Stimulated activated naive B cell treated with anti-CD40 and anti-IgM and Interleukin-4, amounts not matched to agents 10 μg/mL and 1 μg/mL and 100 μg/mL, for 72 hours (primary cell): Measurements from ENCODE around the gene ZNF652.

ENCODE experiments used
- ATAC-seq, 2 donors: fragments of 150-1000 bp; cut with Tn5 transposase; replicated peaks; 2 replicates each; pipeline ENCODE4 v1.10.0; 2021; ENCODE audit warnings: moderate library complexity in 1 of 2
- DNase-seq: peaks from one replicate; pipeline ENCODE4 v3.0.0; 2021
- H3K27ac Mint-ChIP-seq: one replicate; pipeline ENCODE4 v1.8.0; 2022; ENCODE audit warnings: mild to moderate bottlenecking, mixed read lengths
- H3K27me3 Mint-ChIP-seq, 2 donors: one replicate each; pipeline ENCODE4 v1.8.0; 2022; ENCODE audit warnings: mixed read lengths in 2 of 2
- H3K36me3 Mint-ChIP-seq, 2 donors: one replicate each; pipeline ENCODE4 v1.8.0; 2022; ENCODE audit warnings: mixed read lengths in 2 of 2, mild to moderate bottlenecking in 1 of 2
- H3K4me1 Mint-ChIP-seq, 2 donors: one replicate each; pipeline ENCODE4 v1.8.0; 2022; ENCODE audit warnings: mixed read lengths in 2 of 2, mild to moderate bottlenecking in 1 of 2
- H3K4me3 Mint-ChIP-seq, 2 donors: one replicate each; pipeline ENCODE4 v1.8.0; 2022; ENCODE audit warnings: mild to moderate bottlenecking in 2 of 2, mixed read lengths in 2 of 2, moderate library complexity in 1 of 2
- H3K9me3 Mint-ChIP-seq, 2 donors: one replicate each; pipeline ENCODE4 v1.8.0; 2022; ENCODE audit warnings: mixed read lengths in 2 of 2, mild to moderate bottlenecking in 1 of 2

The ZNF652 gene

DNA sequence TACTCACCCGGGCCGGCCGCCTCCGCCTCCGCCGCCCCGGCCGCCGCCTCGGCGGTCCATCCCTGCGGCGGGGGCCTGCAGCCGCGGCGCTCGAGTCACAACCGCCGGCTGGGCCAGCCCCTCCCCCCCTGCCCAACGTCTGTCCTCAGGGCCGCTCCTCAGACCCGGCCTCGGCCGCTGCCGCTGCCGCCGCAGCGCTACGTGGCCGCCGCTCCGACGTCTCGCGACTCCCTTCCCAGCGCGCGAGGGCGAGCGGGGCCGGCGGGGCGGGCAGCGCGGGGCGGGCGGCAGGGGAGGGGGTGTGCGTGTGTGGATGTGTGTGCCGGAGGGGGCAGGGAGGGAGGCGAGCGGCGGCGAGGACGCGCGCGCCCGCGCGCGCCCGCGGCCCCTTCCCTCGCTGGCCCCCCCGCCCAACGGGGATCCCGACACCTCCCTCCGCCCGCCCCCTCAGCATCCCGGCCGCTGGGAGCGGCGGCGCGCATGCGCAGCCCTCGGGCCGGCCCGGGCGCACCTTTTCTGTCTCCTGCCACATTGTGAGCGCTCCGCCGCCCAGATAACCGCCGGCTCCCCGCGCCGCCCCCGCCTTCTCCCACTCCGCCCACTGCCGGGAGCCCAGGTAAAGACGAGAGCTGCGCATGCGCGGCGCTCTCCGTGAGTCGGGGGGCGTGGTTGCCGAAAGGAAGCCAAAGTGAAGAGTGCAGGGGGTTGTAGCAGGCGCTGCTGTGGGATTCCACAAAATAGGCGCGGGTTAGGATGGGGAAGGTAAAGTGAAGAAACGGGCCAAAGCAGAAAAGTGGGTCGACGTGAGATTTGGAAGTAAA lies at the start of gene ZNF652:
Gene ZNF652, minus strand, starts transcription at position 349 of the 821 bp plus-strand sequence. CDS start 44,525 bp downstream, outside the sequence.
- Mint-ChIP-seq H3K4me1 (peaks cover 36 to 57% of the 10 kb centered on the region in 2 donors), H3K9me3 (no peaks in the 10 kb centered on the region), H3K4me3 (peak within 1 kb of the TSS; percentile 84 to 90), H3K27me3 (no peaks in the 10 kb centered on the region), H3K27ac (peak within 1 kb of the TSS; percentile 91), H3K36me3 (peaks cover 0 to 9% of the 10 kb centered on the region in 2 donors)
- ATAC-seq (peak; percentile 63 to 66), DNase-seq (peak; percentile 87)

DNA sequence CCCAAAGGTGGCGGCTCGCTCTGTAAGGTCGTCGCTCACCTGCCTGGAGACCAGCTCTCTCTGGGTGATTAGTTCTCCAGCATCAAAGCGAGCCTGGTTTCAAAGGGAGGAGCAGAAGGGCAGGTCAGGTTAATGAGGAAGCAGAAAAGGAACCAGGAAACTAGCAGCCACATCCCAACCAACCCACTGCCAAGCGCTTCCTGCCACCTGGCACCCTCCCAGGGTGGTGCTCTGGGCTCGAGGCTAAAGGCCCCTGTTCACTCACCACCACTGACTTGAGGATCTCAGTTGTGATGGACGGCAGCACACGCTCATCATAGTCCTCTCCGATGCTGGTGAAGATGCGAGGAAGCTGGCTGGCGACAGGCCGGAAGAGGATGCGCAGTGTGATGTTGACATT lies 47.0 kb upstream of the ZNF652 start:
- ATAC-seq: no peak
- Mint-ChIP-seq H3K36me3 (peaks cover 58 to 71% of the 10 kb centered on the region in 2 donors), H3K27me3 (no peaks in the 10 kb centered on the region), H3K27ac (no peak overlapping the region), H3K4me3 (no peak overlapping the region), H3K4me1 (peaks cover 36 to 54% of the 10 kb centered on the region in 2 donors), H3K9me3 (no peaks in the 10 kb centered on the region)
- no peak for DNase-seq

DNA sequence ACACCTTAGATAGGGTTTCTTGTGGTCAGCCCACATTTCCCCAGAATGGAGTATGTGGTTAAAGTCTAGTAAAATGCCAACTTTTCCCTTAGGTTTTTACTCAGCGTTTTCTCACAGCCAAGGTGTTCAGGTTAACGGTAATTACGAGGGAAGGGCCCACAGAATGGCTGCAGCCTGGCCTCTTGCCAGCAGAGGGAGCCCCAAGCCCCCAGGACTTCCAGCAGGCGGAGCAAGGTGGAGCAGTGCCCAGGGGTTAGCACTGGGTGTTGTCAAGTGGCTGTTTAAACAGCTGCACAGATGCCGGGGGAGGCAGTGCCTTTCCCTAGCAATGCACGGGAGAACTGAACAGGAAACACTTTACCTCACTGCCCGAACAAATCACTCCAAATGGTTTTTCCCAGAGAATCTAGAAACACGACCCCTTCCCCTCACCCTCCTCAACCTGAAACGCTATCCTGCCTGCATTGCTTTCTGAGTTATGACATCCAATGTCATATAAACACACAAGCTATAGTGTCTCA lies 46.0 kb upstream of the ZNF652 start:
- peak; percentile 79 for DNase-seq
- peak overlapping the region in 1 of 2 donors; percentile 25 for H3K4me3 Mint-ChIP-seq
- peaks cover 66 to 79% of the 10 kb centered on the region in 2 donors for H3K36me3 Mint-ChIP-seq
- H3K9me3 Mint-ChIP-seq: no peaks in the 10 kb centered on the region
- ATAC-seq: peak; percentile 90 to 95
- H3K4me1 Mint-ChIP-seq: peaks cover 42 to 64% of the 10 kb centered on the region in 2 donors
- no peak overlapping the region for H3K27ac Mint-ChIP-seq
- no peaks in the 10 kb centered on the region for H3K27me3 Mint-ChIP-seq

DNA sequence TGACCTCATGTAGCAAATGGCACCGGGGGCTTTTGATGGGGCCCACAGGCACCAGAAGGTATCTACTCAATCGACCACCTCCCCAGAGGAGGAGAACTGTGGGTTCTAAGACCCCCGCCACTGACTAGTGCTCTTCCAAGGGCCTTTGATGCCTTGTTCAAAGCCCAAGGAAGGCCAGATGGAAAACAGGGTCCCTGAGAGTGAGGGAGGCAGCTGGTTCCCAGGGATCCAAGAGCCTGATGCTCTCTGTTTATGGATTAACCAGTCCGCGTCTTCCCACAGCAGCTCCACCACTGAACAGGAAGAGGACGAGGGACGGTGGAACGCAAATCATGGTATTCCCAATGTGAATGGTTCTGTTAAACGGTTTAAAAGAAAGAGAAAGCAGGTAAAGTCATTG lies 45.0 kb upstream of the ZNF652 start:
- H3K27me3 Mint-ChIP-seq: no peaks in the 10 kb centered on the region
- H3K9me3 Mint-ChIP-seq: no peaks in the 10 kb centered on the region
- no peak for DNase-seq
- H3K36me3 Mint-ChIP-seq: peaks cover 75 to 84% of the 10 kb centered on the region in 2 donors
- H3K4me3 Mint-ChIP-seq: no peak overlapping the region
- ATAC-seq: no peak
- H3K27ac Mint-ChIP-seq: no peak overlapping the region
- H3K4me1 Mint-ChIP-seq: peaks cover 42 to 69% of the 10 kb centered on the region in 2 donors

DNA sequence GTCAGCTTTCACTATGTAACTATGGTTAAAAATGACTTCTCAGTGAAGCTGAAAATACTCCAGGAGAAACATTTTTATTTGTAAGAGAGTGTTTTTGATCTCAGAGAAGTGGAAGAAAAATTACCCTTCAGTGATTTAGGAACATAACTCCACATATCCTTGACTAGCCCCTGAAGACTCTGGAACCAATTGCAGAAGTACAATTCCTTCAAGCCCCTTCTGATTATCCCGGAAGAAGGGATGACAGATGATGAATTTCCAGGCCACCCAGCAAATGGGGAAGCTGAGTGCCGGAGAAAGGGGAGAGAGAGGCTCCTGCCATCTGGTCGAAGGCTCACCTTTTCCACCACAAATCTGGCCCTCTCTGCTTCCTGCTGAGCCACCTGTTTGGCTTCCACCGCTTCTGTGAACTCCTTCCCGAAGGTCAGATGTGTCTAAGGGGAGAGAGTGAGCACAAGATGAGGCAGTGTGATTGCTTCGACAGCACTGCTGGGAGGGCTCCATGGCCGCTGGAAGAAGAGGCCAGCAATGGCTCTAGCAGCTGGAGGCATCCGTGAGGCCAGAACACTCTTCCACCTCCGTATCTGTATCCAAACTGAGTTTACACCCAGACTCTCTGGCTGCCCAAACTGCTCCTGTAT lies 44.5 kb upstream of the ZNF652 start:
- H3K4me3 Mint-ChIP-seq: no peak overlapping the region
- no peaks in the 10 kb centered on the region for H3K9me3 Mint-ChIP-seq
- no peak overlapping the region for H3K27ac Mint-ChIP-seq
- ATAC-seq (no peak), DNase-seq (no peak)
- peaks cover 73 to 84% of the 10 kb centered on the region in 2 donors for H3K36me3 Mint-ChIP-seq
- H3K4me1 Mint-ChIP-seq: peaks cover 39 to 64% of the 10 kb centered on the region in 2 donors
- no peaks in the 10 kb centered on the region for H3K27me3 Mint-ChIP-seq

DNA sequence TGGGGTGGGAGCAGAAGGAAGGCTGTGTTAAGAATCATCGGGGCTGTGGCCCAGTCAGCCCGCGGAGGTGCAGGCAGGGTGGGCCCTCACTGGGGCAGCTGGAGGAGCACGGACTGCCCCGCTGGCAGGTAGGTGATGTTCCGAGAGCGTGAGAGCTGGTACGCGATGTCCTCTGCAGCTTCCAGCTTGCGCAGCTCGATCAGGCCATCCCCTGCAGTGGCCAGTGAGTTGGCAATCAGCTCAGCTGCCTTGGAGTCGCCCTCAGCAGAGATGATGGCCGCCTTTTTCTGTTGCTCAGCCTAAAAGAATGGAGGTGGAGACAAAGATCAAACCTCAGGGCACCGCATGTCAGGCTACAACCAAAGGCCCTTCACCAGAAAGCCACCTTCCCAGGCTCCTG lies 42.9 kb upstream of the ZNF652 start:
- Mint-ChIP-seq H3K36me3 (peaks cover 69 to 83% of the 10 kb centered on the region in 2 donors), H3K4me3 (no peak overlapping the region), H3K9me3 (no peaks in the 10 kb centered on the region), H3K27me3 (no peaks in the 10 kb centered on the region), H3K27ac (peak overlapping the region; percentile 71), H3K4me1 (peaks cover 35 to 63% of the 10 kb centered on the region in 2 donors)
- DNase-seq: no peak
- no peak for ATAC-seq

DNA sequence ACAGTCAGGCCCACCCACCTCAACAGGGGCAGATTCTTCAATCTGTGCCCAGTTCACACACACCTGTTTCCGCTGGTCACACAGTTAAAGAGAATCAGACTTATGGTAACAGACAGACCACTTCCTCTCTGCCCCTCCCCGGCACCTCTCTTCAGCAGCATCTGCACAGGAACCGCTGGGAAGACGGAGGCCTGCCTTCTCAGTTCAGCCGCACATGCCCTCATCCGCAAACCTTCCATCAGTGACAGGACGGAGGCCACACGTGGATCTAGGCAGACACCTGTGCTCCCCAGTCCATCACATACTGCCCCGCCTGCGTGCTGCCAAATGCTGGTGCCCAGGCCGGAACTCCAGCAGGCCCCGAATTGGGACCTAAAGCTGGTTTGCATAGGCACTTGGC lies 42.3 kb upstream of the ZNF652 start:
- ATAC-seq (peak; percentile 72 to 75), DNase-seq (no peak)
- Mint-ChIP-seq H3K27me3 (no peaks in the 10 kb centered on the region), H3K27ac (peak overlapping the region; percentile 71), H3K4me3 (peak overlapping the region in 1 of 2 donors; percentile 60), H3K4me1 (peaks cover 36 to 61% of the 10 kb centered on the region in 2 donors), H3K36me3 (peaks cover 68 to 84% of the 10 kb centered on the region in 2 donors), H3K9me3 (no peaks in the 10 kb centered on the region)

DNA sequence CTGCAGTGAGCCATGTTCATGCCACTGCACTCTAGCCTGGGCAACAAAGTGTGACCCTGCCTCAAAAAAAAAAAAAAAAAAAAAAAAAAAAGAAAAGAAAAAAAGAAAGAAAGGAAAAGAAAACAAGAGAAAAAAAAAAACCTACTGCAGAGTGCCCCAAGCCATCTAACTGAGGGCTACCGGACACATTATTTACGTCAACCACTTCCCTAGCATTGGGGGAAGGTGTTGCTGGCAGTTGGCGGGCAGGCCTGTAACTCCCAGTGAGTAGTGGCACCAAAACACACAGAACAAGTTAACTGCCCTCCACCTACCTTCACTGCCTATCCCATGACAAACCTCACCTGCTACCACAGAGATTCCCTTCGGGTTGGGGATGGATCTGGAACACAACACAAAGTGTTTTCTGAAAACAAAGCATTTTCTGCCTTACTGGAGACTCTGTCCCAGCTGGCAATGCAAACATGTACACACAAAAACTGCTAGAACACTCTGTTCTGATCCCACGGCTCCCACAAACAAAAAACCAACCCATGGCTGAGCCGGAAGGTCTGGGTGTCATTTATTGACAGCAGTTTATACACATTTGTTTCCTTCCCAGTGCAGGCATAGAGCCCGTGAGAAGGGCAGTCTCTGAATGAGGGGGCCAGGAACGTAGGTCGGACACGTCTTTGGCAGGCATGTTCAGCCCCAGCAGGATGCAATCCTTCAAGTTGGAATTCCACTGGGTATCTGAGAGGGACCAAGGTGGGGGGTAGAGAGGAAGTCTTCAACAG lies 41.7 kb upstream of the ZNF652 start:
- ATAC-seq: no peak
- Mint-ChIP-seq H3K27me3 (no peaks in the 10 kb centered on the region), H3K9me3 (no peaks in the 10 kb centered on the region), H3K4me1 (peaks cover 31 to 55% of the 10 kb centered on the region in 2 donors), H3K27ac (peak overlapping the region; percentile 71), H3K36me3 (peaks cover 61 to 78% of the 10 kb centered on the region in 2 donors), H3K4me3 (no peak overlapping the region)
- DNase-seq: no peak

DNA sequence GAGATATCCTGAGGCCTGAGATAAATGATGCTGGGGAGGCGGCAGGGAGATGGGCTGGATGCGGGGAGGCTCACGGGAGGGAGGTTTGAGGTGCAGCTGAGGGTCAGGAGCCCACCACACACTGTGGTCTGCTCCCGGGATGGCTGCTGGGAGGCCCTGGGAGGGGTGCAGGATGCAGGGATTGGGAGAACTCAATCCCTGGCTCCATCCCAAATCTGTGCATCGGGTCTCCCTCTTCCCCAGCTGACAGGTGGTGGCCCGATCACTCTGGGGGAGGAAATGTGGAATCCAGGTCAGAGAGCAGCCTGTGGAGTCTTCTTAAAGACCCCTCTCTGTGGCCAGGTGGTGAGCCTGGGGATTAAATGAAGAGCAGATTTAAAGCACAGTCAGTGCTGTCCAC lies 40.7 kb upstream of the ZNF652 start:
- no peak for ATAC-seq
- peaks cover 22 to 45% of the 10 kb centered on the region in 2 donors for H3K4me1 Mint-ChIP-seq
- no peaks in the 10 kb centered on the region for H3K9me3 Mint-ChIP-seq
- no peaks in the 10 kb centered on the region for H3K27me3 Mint-ChIP-seq
- peaks cover 53 to 68% of the 10 kb centered on the region in 2 donors for H3K36me3 Mint-ChIP-seq
- DNase-seq: no peak
- H3K4me3 Mint-ChIP-seq: no peak overlapping the region
- no peak overlapping the region for H3K27ac Mint-ChIP-seq

DNA sequence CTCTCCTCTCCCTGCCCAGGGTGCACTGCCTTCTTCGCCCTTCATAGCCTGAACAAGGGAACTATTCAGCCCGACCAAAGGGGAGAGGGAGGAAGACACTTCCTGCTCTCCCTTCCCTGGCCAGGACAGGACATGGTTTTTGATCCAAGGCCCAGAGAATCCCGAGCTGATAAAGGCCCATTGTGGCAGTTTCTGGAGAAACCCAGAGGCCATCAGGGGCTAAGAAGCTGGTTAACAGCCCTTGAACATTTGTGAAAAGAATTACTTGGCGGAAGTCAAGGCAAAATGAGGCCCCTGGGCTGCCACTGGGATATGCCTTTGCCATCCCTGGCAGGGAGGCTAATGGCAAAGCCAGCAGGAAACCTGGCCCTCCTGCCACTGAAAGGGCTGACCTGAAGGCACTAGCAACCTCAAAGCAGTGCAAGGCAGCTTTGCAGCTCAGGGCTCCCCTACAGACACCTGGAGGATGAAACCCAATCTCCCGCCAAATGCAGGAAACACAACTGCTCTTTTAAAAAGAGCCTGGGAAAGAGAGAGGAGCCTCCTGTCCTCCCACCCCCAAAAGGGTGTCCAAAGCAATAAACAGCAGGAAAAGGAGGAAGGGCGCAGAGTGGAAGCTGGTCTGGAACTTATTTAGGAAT lies 40.0 kb upstream of the ZNF652 start:
- H3K27me3 Mint-ChIP-seq: no peaks in the 10 kb centered on the region
- peaks cover 52 to 64% of the 10 kb centered on the region in 2 donors for H3K36me3 Mint-ChIP-seq
- no peaks in the 10 kb centered on the region for H3K9me3 Mint-ChIP-seq
- H3K4me3 Mint-ChIP-seq: no peak overlapping the region
- DNase-seq (no peak), ATAC-seq (no peak)
- H3K4me1 Mint-ChIP-seq: peaks cover 23 to 47% of the 10 kb centered on the region in 2 donors
- H3K27ac Mint-ChIP-seq: no peak overlapping the region

DNA sequence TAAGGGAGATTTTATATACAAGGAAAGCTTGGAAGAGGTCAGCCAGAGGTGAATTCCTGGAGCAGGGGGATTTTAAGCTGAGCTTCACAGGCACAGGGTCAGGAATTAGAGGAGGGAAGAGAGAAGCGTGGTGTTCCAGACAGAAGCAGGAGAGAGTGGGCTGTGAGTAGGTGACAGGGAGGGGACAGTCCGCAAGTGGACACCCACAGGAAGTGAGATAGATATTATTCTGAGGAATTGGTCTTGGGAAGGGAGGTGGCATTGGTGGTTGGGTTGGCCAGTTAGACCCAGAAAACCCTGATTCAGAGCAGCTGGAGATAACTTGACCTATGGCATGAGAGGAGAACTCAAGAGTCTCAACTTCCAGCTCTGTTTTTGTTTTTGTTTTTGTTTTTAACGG lies 37.9 kb upstream of the ZNF652 start:
- no peak for DNase-seq
- no peak for ATAC-seq
- H3K36me3 Mint-ChIP-seq: peaks cover 36 to 45% of the 10 kb centered on the region in 2 donors
- no peak overlapping the region for H3K27ac Mint-ChIP-seq
- H3K4me1 Mint-ChIP-seq: peaks cover 18 to 32% of the 10 kb centered on the region in 2 donors
- H3K4me3 Mint-ChIP-seq: no peak overlapping the region
- no peaks in the 10 kb centered on the region for H3K27me3 Mint-ChIP-seq
- H3K9me3 Mint-ChIP-seq: no peaks in the 10 kb centered on the region

DNA sequence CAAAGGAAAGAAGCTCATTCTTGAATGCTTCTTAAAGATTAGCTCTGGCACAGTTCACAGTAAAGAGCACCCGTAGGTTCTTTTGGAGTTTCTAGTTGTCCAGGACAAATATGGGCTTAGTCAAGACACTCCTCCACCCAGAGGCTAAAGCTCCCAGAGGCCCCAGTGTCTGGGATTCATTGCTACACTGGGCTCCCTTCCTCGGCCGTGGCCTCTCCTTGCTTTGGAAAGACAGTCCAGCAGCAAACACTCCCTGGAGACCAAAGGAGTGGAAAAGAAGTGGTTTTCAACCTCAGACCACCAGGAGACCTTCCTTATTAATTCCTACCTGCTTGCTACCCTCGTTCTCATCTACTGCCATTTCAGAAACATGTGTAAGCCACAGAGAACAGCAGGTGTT lies 35.5 kb upstream of the ZNF652 start:
- H3K4me3 Mint-ChIP-seq: no peak overlapping the region
- no peak for DNase-seq
- H3K4me1 Mint-ChIP-seq: peaks cover 17 to 20% of the 10 kb centered on the region in 2 donors
- no peaks in the 10 kb centered on the region for H3K27me3 Mint-ChIP-seq
- no peak overlapping the region for H3K27ac Mint-ChIP-seq
- H3K9me3 Mint-ChIP-seq: no peaks in the 10 kb centered on the region
- H3K36me3 Mint-ChIP-seq: peaks cover 14 to 22% of the 10 kb centered on the region in 2 donors
- no peak for ATAC-seq

DNA sequence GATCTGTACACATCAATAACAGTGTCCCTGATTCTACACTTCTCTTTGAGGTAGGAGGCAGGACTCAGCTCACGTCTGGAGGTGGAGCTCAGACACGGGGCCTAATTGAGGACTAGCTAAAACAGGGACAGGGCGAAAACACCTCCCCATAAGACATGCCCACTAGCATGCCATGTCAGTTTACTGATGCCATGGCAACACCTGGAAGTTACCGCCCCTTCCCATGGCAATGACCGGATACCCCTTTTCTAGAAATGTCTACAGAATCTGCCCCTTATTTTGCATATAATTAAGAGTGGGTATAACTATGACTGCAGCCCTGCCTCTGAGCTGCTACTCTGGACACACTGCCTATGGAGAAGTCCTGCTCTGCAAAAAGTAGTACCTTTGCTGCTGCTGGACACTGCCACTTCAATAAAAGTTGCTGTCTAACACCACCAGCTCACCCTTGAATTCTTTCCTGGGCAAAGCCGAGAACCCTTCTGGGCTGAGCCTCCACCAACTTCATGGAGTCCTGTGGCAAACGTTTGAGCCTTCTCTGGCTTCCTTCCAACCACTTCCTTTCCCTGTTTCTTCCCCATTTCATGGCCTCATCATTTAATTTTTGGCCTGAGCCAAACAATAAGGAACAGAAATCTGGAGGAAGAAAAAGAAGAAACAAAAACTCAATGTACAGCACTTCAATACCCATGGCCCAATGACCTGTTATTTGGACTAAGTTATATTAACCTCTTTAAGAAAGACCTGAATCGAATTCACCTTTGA lies 31.6 kb upstream of the ZNF652 start:
- Mint-ChIP-seq H3K36me3 (peaks cover 0 to 4% of the 10 kb centered on the region in 2 donors), H3K4me3 (no peak overlapping the region), H3K4me1 (peaks cover 34 to 56% of the 10 kb centered on the region in 2 donors), H3K27ac (peak overlapping the region; percentile 57), H3K27me3 (no peaks in the 10 kb centered on the region), H3K9me3 (peaks cover 0 to 4% of the 10 kb centered on the region in 2 donors)
- ATAC-seq: no peak
- no peak for DNase-seq
